ENCODE results near the gene LMOD1.

Gene LMOD1

DNA sequence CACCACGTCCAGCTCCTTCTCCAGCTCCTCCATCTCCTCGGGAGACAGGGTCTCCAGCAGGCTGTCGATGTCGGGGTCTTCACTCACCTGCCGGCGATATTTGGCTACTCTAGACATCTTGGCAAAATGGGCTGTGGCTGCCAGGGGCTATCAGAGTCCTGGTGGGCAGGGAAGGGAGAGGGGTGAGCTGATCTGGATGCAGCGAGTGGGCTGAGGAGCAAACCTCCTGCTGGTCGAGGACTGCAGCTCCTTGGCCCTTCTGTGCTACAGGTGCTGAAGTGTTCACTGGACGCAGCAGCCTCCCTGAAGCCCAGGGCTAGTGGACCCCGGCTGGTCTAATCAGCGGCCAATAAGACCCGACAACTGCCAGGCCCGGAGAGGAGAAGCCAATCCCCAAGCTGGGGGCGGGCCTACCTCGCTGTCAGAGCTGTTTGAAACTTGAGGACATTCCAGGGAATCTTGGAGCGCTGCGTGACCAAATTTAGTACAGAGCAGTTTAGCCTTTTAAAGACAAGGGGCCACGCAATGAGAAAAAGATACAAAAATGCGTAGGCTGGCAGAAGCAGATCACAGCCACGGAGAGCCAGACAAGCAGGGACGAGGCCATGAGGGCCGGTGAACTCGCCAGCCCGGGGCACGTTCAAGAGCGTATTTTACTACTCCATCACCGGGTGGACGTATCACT lies at the start of gene LMOD1:
Gene LMOD1 (minus strand): TSS at position 325 of the 685 bp plus-strand sequence. CDS start 208 bp downstream, at position 117.
- intact Hi-C loops (cut with micrococcal nuclease), result no loop called here
- H3K27me3 Mint-ChIP-seq, result peaks cover 57% of the 10 kb centered on the region
- no peaks in the 10 kb centered on the region for H3K9me3 Mint-ChIP-seq
- no peaks in the 10 kb centered on the region for H3K36me3 Mint-ChIP-seq (ENCODE audit: low read depth)
- no peak within 1 kb of the TSS for H3K27ac Mint-ChIP-seq
- H3K4me1 Mint-ChIP-seq (ENCODE audit: low read depth), result peaks cover 17% of the 10 kb centered on the region
- peak within 1 kb of the TSS; percentile 11 for H3K4me3 Mint-ChIP-seq

DNA sequence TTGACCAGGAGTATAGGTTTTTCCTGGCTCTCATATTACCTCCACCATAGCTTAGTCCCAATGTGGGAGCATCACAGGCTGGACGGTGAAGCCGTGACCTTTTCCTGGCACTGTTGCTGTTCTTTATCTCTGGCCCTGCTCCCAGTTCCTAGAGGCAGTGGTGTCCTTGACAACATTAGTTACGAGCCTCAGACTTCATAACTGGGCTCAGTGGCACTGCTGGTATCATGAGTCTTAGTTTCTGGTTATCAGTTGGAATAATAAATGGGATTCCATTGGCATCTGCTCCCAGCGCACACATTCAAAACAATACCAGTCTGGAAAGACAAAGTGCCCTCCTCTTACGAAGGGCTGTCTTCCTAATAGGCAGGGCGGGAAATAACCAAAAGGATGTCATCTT lies 44.1 kb upstream of the LMOD1 start:
- Mint-ChIP-seq H3K27me3 (no peaks in the 10 kb centered on the region), H3K27ac (no peak overlapping the region), H3K36me3 (ENCODE audit: low read depth) (peaks cover 99% of the 10 kb centered on the region), H3K4me3 (no peak overlapping the region), H3K9me3 (no peaks in the 10 kb centered on the region), H3K4me1 (ENCODE audit: low read depth) (peaks cover 31% of the 10 kb centered on the region)
- intact Hi-C loops (cut with micrococcal nuclease), result no loop called here

DNA sequence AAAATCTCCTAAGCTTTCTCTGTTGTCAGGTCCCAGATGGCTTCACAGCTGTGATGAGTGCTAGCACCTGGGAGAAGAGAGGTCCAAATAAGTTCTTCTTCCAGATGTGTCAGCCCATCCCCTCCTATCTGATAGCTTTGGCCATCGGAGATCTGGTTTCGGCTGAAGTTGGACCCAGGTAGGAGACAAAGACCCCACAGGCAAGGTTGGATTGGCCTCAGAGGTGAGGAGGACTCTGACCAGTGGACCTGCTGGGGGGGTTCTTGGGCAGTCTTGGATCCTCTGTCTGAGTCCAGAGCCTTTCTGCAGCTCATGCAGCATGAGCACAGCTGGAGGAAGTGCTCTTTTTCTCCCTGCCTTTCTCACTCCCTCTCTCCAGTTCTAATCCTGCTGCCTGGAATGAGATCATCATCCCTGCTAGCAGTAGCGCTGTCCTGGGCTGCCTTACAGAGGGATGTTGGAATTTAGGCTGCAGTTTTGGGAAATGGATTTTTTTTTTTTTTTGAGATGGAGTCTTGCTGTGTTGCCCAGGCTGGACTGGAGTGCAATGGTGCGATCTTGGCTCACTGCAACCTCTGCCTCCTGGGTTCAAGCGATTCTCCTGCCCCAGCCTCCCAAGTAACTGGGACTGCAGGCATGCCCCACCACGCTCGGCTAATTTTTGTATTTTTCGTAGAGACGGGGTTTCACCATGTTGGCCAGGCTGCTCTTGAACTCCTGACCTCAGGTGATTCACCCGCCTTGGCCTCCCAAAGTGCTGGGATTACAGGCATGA lies 43.2 kb upstream of the LMOD1 start:
- intact Hi-C loops (cut with micrococcal nuclease), result no loop called here
- peaks cover 99% of the 10 kb centered on the region for H3K36me3 Mint-ChIP-seq (ENCODE audit: low read depth)
- H3K27me3 Mint-ChIP-seq, result no peaks in the 10 kb centered on the region

DNA sequence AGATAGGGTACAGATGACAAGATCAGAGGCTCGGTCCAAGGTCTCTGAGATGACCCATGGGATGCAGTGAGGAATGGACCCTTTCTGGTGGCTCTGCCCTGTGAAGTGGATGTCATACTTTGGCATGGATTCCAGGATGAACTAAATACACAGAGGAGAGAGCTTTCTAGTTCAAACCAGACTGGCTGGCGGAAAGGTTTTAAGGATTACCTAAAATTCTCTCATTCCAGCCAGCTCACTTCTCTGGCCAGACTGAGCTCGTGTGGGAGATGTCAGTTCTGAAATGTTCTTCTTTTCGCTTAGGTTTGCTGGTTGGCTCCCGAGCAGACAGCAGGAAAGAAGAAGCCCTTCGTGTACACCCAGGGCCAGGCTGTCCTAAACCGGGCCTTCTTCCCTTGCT lies 42.3 kb upstream of the LMOD1 start:
- no peak overlapping the region for H3K4me3 Mint-ChIP-seq
- H3K9me3 Mint-ChIP-seq, result no peaks in the 10 kb centered on the region
- H3K36me3 Mint-ChIP-seq (ENCODE audit: low read depth), result peaks cover 96% of the 10 kb centered on the region
- peaks cover 49% of the 10 kb centered on the region for H3K4me1 Mint-ChIP-seq (ENCODE audit: low read depth)
- H3K27ac Mint-ChIP-seq, result no peak overlapping the region
- H3K27me3 Mint-ChIP-seq, result no peaks in the 10 kb centered on the region
- intact Hi-C loops (cut with micrococcal nuclease), result no loop called here

More for the DNA sequence above, 43.2 kb upstream of the LMOD1 start:
- Mint-ChIP-seq H3K27ac (no peak overlapping the region), H3K4me1 (ENCODE audit: low read depth) (peaks cover 39% of the 10 kb centered on the region), H3K9me3 (no peaks in the 10 kb centered on the region), H3K4me3 (no peak overlapping the region)

DNA sequence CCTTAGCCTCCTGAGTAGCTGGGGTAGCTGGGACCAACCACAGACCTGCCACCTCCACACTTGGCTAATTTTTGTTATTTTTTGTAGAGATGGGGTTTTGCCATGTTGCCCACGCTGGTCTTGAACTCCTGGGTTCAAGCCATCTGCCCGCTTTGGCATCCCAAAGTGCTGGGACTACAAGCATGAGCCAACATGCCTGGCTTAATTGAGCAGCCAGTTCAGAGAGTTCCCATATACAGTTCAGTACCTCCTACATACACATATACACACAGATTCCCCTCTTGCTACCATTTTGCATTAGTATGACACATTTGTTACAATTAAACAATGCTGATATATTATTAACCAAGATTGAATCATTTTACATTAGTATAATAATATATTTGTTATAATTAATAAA lies 39.0 kb upstream of the LMOD1 start:
- Mint-ChIP-seq H3K27ac (no peak overlapping the region), H3K9me3 (no peaks in the 10 kb centered on the region), H3K4me1 (ENCODE audit: low read depth) (peaks cover 59% of the 10 kb centered on the region), H3K36me3 (ENCODE audit: low read depth) (peaks cover 71% of the 10 kb centered on the region), H3K4me3 (no peak overlapping the region), H3K27me3 (no peaks in the 10 kb centered on the region)
- intact Hi-C loops (cut with micrococcal nuclease), result no loop called here

DNA sequence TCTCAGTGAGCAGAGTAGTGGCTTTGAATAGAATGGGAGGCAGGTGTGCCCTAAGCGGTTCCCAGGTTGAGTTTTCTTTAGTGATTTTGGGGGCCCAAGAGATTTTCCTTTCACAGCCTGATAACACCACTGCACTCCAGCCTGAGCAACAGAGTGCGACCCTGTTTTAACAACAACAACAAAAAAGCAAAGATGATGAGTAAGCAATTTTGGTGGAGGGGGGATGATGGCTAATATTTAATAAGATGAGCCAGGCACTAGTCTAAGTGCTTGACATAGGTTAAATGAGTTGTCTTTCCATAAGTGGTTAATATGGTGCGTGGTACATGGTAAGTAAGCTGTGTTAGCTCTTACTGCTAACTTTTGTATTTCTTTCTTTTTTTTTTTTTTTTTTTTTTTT lies 38.1 kb upstream of the LMOD1 start:
- H3K27ac Mint-ChIP-seq, result no peak overlapping the region
- no peaks in the 10 kb centered on the region for H3K9me3 Mint-ChIP-seq
- H3K4me3 Mint-ChIP-seq, result no peak overlapping the region
- no peaks in the 10 kb centered on the region for H3K27me3 Mint-ChIP-seq
- H3K36me3 Mint-ChIP-seq (ENCODE audit: low read depth), result peaks cover 62% of the 10 kb centered on the region
- intact Hi-C loops (cut with micrococcal nuclease), result no loop called here
- peaks cover 49% of the 10 kb centered on the region for H3K4me1 Mint-ChIP-seq (ENCODE audit: low read depth)

DNA sequence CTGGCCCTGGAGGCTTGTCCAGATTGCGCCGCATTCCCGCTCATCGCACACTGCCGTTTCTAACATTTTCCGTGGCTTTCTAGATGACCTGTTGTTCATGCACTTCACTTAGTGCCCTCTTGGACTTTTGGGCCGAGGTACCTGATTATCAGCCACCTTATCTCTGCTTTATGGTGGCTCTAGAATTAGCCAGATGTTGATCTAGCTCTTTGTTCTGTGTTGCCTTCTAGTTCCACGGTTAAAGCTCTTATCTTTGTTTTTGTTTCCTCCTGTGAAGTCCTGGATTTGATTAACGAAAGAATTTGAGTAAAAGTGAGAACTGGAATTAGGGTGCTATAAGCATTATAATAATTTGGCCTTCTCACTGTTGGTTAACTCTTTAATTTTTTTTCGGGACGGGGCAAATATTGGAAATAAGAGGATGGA lies 37.0 kb upstream of the LMOD1 start:
- peaks cover 51% of the 10 kb centered on the region for H3K36me3 Mint-ChIP-seq (ENCODE audit: low read depth)
- peak overlapping the region; percentile 85 for H3K27ac Mint-ChIP-seq
- no peaks in the 10 kb centered on the region for H3K27me3 Mint-ChIP-seq
- peak overlapping the region; percentile 85 for H3K4me3 Mint-ChIP-seq
- no peaks in the 10 kb centered on the region for H3K9me3 Mint-ChIP-seq
- H3K4me1 Mint-ChIP-seq (ENCODE audit: low read depth), result peaks cover 39% of the 10 kb centered on the region
- intact Hi-C loops (cut with micrococcal nuclease), result no loop called here

DNA sequence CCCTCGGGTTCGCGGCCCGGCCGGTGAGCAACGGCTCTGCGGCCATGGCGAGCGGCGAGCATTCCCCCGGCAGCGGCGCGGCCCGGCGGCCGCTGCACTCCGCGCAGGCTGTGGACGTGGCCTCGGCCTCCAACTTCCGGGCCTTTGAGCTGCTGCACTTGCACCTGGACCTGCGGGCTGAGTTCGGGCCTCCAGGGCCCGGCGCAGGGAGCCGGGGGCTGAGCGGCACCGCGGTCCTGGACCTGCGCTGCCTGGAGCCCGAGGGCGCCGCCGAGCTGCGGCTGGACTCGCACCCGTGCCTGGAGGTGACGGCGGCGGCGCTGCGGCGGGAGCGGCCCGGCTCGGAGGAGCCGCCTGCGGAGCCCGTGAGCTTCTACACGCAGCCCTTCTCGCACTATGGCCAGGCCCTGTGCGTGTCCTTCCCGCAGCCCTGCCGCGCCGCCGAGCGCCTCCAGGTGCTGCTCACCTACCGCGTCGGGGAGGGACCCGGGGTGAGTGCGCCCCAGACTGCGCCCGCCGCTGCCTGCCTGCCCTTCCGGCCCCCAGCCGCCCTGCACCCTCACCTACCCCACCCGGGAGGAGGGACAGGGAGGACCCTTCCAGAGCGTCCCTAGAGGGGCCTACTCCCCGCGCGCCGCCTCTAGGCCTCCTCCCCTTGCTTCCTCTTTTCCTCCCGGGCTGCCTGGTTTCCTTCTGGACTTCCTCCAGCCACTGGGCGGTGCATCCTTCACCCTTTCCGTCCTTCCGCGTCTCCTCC lies 36.5 kb upstream of the LMOD1 start, which contains the start of gene RNPEP:
Gene RNPEP (plus strand): TSS at position 26 of the 757 bp plus-strand sequence. CDS start 19 bp downstream, at position 45.
- H3K27ac Mint-ChIP-seq, result peak within 1 kb of the TSS; percentile 85
- H3K36me3 Mint-ChIP-seq (ENCODE audit: low read depth), result peaks cover 45% of the 10 kb centered on the region
- H3K4me1 Mint-ChIP-seq (ENCODE audit: low read depth), result peaks cover 35% of the 10 kb centered on the region
- intact Hi-C loops (cut with micrococcal nuclease), result no loop called here
- no peaks in the 10 kb centered on the region for H3K27me3 Mint-ChIP-seq
- H3K4me3 Mint-ChIP-seq, result peak within 1 kb of the TSS; percentile 85
- no peaks in the 10 kb centered on the region for H3K9me3 Mint-ChIP-seq

DNA sequence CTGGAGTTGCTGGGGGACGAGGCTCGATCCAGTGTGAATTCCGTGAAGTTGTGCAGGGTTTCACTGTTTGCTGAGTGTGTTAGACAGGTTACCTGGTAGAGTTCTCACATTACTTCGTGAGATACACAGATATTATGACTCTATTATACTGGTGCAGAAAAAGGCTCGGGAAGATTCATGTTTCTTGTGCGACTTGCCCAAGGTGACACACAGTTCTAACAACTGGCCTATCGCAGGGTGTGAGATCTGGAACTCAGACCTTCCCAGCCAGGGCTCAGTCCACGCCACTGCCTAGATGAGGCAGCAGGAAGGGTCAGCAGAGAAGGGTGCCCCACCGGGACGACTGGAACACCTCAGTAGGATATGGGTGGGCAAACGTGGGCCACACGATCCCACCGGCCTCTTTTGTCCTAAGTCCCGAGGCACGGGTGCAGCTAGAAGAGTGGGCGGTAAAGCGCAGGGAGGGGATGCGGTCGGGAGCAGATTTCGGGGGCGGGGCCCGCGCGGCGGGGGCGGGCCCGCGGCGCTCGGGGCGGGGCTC lies 35.8 kb upstream of the LMOD1 start:
- Mint-ChIP-seq H3K36me3 (ENCODE audit: low read depth) (peaks cover 39% of the 10 kb centered on the region), H3K4me1 (ENCODE audit: low read depth) (peaks cover 34% of the 10 kb centered on the region), H3K4me3 (peak overlapping the region; percentile 85), H3K27ac (peak overlapping the region; percentile 85), H3K9me3 (no peaks in the 10 kb centered on the region), H3K27me3 (no peaks in the 10 kb centered on the region)
- intact Hi-C loops (cut with micrococcal nuclease), result no loop called here

DNA sequence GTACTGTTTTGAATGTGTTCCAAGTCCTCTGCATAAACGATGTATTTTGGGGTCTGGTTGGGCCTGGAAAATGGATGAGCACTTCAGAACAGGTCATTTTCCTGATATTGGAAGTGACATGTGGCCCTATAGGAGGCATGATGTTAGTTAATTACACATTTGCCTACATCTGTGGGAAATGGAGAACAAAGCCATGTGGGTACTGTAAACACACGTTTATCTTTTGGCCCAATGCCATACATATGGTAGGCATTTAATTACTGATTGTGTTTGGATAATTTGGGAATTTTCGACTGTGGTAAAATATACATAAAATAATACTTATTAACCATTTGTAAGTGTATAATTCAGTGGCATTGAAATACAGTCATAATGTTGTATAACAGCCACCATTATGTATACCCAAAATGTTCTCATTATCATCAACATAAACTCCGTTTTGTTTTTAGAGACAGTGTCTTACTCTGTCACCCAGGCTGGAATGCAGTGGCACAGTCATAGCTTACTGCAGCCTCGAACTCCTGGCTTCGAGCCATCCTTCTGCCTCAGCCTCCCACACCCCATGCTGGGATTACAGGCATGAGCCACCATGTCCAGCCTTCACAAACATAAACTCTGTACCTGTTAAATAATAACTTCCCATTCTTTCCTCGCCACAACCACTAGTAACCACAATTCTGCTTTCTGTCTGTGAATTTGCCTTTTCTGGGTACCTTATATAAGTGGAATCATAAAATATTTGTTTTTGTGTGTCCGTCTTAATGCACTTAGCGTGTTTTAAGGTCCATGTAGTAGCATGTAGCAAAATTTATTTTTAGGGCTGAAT lies 24.2 kb upstream of the LMOD1 start:
- H3K9me3 Mint-ChIP-seq, result no peaks in the 10 kb centered on the region
- intact Hi-C loops (cut with micrococcal nuclease), result loop anchor here (10.0 kb wide), 1 partner anchor 436 kb away; the partner anchor contains the start of gene NAV1
- H3K27me3 Mint-ChIP-seq, result peaks cover 2% of the 10 kb centered on the region
- peaks cover 56% of the 10 kb centered on the region for H3K36me3 Mint-ChIP-seq (ENCODE audit: low read depth)
- H3K4me1 Mint-ChIP-seq (ENCODE audit: low read depth), result no peaks in the 10 kb centered on the region
- H3K27ac Mint-ChIP-seq, result no peak overlapping the region
- no peak overlapping the region for H3K4me3 Mint-ChIP-seq

DNA sequence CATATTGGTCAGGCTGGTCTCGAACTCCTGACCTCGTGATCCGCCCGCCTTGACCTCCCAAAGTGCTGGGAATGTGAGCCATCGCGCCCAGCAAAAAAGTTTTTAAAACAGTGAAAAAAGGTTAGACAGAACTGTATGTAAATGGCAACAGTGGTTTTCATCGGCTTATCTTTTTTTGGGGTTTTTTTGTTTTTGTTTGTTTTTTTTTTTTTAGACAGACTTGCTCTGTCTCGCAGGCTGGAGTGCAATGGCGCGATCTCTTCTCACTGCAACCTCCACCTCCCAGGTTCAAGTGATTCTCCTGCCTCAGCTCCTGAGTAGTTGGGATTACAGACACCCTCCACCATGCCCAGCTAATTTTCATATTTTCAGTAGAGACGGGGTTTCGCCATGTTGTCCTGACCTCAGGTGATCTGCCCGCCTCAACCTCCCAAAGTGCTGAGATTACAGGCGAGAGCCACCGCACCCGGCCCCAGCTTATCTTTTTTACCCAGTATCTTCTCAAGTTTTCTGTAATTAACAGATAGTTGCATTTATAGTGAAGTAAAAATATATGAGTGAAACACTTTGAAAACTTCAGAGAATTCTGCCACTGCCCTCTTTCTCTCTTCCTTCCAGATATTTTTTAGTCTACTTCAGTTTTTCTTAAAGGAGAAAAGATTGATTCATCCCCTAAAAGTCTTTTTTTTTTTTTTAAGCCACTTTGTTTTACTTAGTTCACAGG lies 22.0 kb upstream of the LMOD1 start:
- H3K27ac Mint-ChIP-seq, result no peak overlapping the region

DNA sequence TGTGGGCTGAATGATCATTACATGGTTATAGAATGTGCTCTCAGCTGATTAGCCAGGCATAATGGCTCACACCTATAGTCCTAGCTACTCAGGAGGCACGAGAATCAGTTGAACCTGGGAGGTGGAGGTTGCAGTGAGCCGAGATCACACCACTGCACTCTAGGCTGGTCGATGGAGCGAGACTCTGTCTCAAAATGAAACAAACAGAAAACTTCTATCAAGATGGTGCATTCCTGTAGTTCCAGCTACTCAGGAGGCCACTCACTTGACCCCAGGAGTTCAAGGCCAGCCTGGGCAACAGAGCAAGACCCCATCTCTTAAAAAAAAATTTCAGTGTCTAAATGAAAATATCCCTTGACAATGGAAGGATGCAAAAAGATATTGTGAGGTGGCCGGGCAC lies 19.8 kb upstream of the LMOD1 start:
- H3K4me1 Mint-ChIP-seq (ENCODE audit: low read depth), result no peaks in the 10 kb centered on the region
- H3K27me3 Mint-ChIP-seq, result no peaks in the 10 kb centered on the region
- H3K4me3 Mint-ChIP-seq, result no peak overlapping the region
- no peak overlapping the region for H3K27ac Mint-ChIP-seq
- intact Hi-C loops (cut with micrococcal nuclease), result no loop called here
- H3K9me3 Mint-ChIP-seq, result no peaks in the 10 kb centered on the region
- peaks cover 99% of the 10 kb centered on the region for H3K36me3 Mint-ChIP-seq (ENCODE audit: low read depth)

More for the DNA sequence above, 22.0 kb upstream of the LMOD1 start:
- Mint-ChIP-seq H3K4me1 (ENCODE audit: low read depth) (no peaks in the 10 kb centered on the region), H3K9me3 (no peaks in the 10 kb centered on the region), H3K27me3 (no peaks in the 10 kb centered on the region), H3K36me3 (ENCODE audit: low read depth) (peaks cover 77% of the 10 kb centered on the region), H3K4me3 (no peak overlapping the region)
- intact Hi-C loops (cut with micrococcal nuclease), result no loop called here

All from dendritic cell treated with granulocyte-macrophage colony-stimulating factor and Interleukin-4, amounts not matched to agents 40 ng/mL and 50 ng/mL, for 4 days (primary cell).